IPS-15b (cell line): ENCODE results near the gene KIF13A.
A peak's percentile ranks its signal among the peaks of the same experiment; 100 is the strongest.
"Not testable (repeated sequence)": the region's sequence is repeated elsewhere in the genome, so short reads cannot be mapped to it uniquely, and the experiment has no call there.

ENCODE experiments used
- H3K27me3 ChIP-seq: one replicate; pipeline ENCODE4 v1.6.1; 2013; ENCODE audit warnings: low read length; ENCODE audit not compliant: control insufficient read depth, insufficient read depth
- H3K36me3 ChIP-seq: one replicate; pipeline ENCODE4 v1.6.1; 2013; ENCODE audit warnings: low read length; ENCODE audit not compliant: control insufficient read depth, insufficient read depth
- H3K4me1 ChIP-seq: one replicate; pipeline ENCODE4 v1.6.1; 2013; ENCODE audit warnings: mild to moderate bottlenecking, low read length; ENCODE audit not compliant: control insufficient read depth, insufficient read depth
- H3K4me3 ChIP-seq: one replicate; pipeline ENCODE4 v1.5.1; 2013; ENCODE audit warnings: low read depth, low read length
- H3K9ac ChIP-seq: one replicate; pipeline ENCODE4 v1.6.1; 2013; ENCODE audit warnings: low read depth, mild to moderate bottlenecking, low read length
- H3K9me3 ChIP-seq: one replicate; pipeline ENCODE4 v1.6.1; 2013; ENCODE audit warnings: mild to moderate bottlenecking, low read length; ENCODE audit not compliant: control insufficient read depth, insufficient read depth

The KIF13A gene

GRCh38 chr6:17959302-17959701 is 28.1 kb downstream of the KIF13A start:
- Histone ChIP-seq H3K4me3 (no peak overlapping the region), H3K9ac (no peak overlapping the region), H3K4me1 (peaks cover 12% of the 10 kb centered on the region), H3K36me3 (no peaks in the 10 kb centered on the region), H3K9me3 (no peaks in the 10 kb centered on the region), H3K27me3 (no peaks in the 10 kb centered on the region)

DNA sequence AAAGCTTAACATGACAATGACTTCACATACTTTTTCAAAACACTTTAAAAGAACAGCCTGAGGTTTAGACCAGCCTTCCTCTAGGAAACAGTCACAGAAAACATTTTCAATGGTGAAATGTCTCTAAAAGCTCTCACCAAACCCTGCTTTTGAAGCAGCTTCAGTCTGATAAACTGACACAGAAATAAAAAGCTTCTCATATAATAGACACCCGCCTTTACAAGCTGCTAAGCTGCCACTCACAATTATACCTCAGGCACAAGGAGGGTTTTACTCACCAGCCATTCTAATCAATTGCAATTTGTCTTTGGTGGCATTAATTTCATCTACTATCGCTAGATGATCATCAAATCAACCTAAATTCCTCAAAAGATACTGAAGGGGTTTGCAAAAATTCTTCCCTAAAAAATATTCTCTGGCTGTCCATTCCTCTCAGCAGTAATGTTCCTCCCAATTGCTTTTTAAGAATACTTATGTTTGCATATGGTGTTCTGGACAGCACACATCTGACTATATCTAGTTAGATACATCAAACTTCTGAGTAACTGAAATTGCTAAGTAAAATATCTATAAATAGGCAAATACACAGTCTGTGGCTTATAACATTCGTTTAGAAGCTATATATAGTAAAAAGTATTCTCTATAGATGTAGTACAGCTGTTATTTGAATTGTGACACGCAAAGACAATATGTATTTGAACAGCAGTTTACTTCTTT is 29.4 kb downstream of the KIF13A start:
- Histone ChIP-seq H3K4me3 (no peak overlapping the region), H3K36me3 (no peaks in the 10 kb centered on the region), H3K4me1 (peaks cover 12% of the 10 kb centered on the region), H3K9me3 (no peaks in the 10 kb centered on the region), H3K27me3 (no peaks in the 10 kb centered on the region), H3K9ac (no peak overlapping the region)

- no peaks in the 10 kb centered on the region for H3K9me3 ChIP-seq
- peaks cover 9% of the 10 kb centered on the region for H3K4me1 ChIP-seq
- H3K9ac ChIP-seq: no peak overlapping the region
- H3K4me3 ChIP-seq: no peak overlapping the region
- H3K27me3 ChIP-seq: no peaks in the 10 kb centered on the region
- no peaks in the 10 kb centered on the region for H3K36me3 ChIP-seq
These were observed 29.9 kb downstream of the KIF13A start for GRCh38 chr6:17957498-17957897.

GRCh38 chr6:17957086-17957485 is 30.3 kb downstream of the KIF13A start:
- no peaks in the 10 kb centered on the region for H3K27me3 ChIP-seq
- peaks cover 9% of the 10 kb centered on the region for H3K4me1 ChIP-seq
- H3K36me3 ChIP-seq: no peaks in the 10 kb centered on the region
- no peak overlapping the region for H3K9ac ChIP-seq
- H3K4me3 ChIP-seq: no peak overlapping the region
- no peaks in the 10 kb centered on the region for H3K9me3 ChIP-seq

DNA sequence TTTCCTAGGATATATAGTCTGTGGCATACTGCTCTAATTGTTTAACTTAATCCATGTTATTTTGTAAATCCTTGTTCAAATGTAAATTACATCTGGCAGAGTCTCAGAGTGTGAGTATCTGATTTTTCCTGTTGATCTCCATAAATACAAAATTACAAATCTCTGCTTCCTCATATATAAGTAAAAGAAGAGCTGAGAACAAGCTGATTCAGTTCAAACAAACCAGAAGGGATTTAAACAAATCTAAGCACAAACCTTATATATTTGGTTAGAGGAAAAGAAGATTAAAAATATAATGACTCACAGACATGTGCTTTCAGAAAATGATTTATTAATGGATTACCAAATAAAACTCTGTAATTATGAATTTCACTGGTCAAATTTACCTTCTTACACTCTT is 37.3 kb downstream of the KIF13A start:
- Histone ChIP-seq H3K4me3 (no peak overlapping the region), H3K4me1 (no peaks in the 10 kb centered on the region), H3K27me3 (no peaks in the 10 kb centered on the region), H3K9ac (no peak overlapping the region), H3K36me3 (no peaks in the 10 kb centered on the region), H3K9me3 (no peaks in the 10 kb centered on the region)

GRCh38 chr6:17949168-17949567 is 38.3 kb downstream of the KIF13A start:
- Histone ChIP-seq H3K4me3 (no peak overlapping the region), H3K27me3 (no peaks in the 10 kb centered on the region), H3K36me3 (no peaks in the 10 kb centered on the region), H3K9ac (no peak overlapping the region), H3K4me1 (no peaks in the 10 kb centered on the region), H3K9me3 (no peaks in the 10 kb centered on the region)

DNA sequence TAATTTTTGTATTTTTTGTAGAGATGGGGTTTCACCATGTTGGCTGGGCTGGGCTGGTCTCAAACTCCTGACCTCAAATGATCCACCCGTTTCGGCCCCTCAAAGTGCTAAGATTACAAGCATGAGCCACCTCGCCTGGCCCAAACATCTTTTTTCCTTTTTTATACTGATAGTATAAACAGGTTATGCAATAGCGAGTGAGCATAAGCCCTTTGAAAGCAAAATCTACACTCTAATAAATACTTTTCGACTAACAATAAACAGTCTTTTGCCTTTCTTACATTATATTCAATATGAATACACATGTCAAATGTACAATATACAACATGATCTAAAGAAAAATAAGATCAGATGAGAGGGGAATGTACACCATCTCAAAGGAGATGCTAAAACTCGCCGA is 38.7 kb downstream of the KIF13A start:
- H3K4me1 ChIP-seq: no peaks in the 10 kb centered on the region
- H3K9me3 ChIP-seq: no peaks in the 10 kb centered on the region
- H3K4me3 ChIP-seq: no peak overlapping the region
- no peaks in the 10 kb centered on the region for H3K27me3 ChIP-seq
- H3K36me3 ChIP-seq: no peaks in the 10 kb centered on the region
- H3K9ac ChIP-seq: no peak overlapping the region

- not testable (repeated sequence) for H3K9me3 ChIP-seq, H3K27me3 ChIP-seq, H3K9ac ChIP-seq, H3K4me3 ChIP-seq, H3K36me3 ChIP-seq, H3K4me1 ChIP-seq
These were observed 39.9 kb downstream of the KIF13A start for GRCh38 chr6:17947574-17947973.

DNA sequence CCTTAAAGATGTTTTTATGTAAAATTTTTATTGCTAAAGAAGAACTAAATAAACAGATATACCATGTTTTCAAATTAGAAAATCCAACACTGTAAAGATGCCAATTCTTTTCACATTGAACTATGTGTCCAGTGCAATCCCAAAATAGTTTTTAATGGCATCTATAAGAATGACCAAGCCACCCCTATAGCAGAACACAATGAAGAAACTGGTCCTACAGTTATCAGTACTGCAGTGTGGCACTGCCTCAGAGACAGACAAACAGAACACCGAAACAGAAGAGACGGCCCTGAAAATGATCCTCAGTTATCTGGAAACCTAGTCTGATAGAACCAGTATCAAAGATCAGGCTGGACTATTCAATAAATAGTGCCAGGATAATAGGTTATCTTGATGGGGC is 41.9 kb downstream of the KIF13A start:
- no peak overlapping the region for H3K9ac ChIP-seq
- no peaks in the 10 kb centered on the region for H3K27me3 ChIP-seq
- H3K36me3 ChIP-seq: no peaks in the 10 kb centered on the region
- H3K4me3 ChIP-seq: no peak overlapping the region
- H3K9me3 ChIP-seq: no peaks in the 10 kb centered on the region
- H3K4me1 ChIP-seq: peaks cover 2% of the 10 kb centered on the region

GRCh38 chr6:17945111-17945510 is 42.3 kb downstream of the KIF13A start:
- H3K4me1 ChIP-seq: peaks cover 2% of the 10 kb centered on the region
- no peak overlapping the region for H3K9ac ChIP-seq

DNA sequence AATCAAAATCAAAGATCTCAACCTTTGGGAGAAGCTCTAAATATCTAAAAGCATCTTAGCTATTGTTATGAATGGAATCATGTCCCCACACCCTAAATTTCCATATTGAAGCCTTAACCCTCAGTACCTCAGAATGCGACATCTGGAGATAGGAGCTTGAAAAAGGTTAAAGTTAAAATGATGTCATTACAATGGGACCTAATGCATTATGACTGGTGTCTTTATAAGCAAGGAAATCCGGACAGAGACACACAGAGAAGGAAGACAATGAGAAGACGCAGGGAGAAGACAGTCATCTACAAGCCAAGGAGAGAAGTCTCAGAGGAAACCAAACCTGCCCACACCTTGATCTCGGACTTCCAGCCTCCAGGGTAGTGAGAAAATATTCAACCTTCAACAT is 46.1 kb downstream of the KIF13A start:
- Histone ChIP-seq H3K9me3 (no peaks in the 10 kb centered on the region), H3K4me3 (no peak overlapping the region), H3K4me1 (peaks cover 16% of the 10 kb centered on the region), H3K9ac (no peak overlapping the region), H3K36me3 (no peaks in the 10 kb centered on the region), H3K27me3 (no peaks in the 10 kb centered on the region)

More at GRCh38 chr6:17945111-17945510, 42.3 kb downstream of the KIF13A start:
- Histone ChIP-seq H3K27me3 (no peaks in the 10 kb centered on the region), H3K36me3 (no peaks in the 10 kb centered on the region), H3K4me3 (no peak overlapping the region), H3K9me3 (no peaks in the 10 kb centered on the region)

GRCh38 chr6:17940151-17940792 is 47.2 kb downstream of the KIF13A start:
- Histone ChIP-seq H3K4me3 (peak overlapping the region; percentile 56), H3K27me3 (no peaks in the 10 kb centered on the region), H3K9me3 (no peaks in the 10 kb centered on the region), H3K36me3 (no peaks in the 10 kb centered on the region), H3K9ac (peak overlapping the region; percentile 8), H3K4me1 (peaks cover 22% of the 10 kb centered on the region)
